Mesendoderm (in vitro differentiated cells): ENCODE data around the gene TRIM7.
"Not testable (repeated sequence)": the region's sequence is repeated elsewhere in the genome, so short reads cannot be mapped to it uniquely, and the experiment has no call there.

Source experiments
- DNase-seq: peaks from one replicate; pipeline ENCODE4 v3.0.0; 2013
- H2AK5ac ChIP-seq: 2 replicates; pipeline ENCODE4 v1.6.1; 2013; ENCODE audit warnings: low read length, inconsistent platforms
- H2BK120ac ChIP-seq: 2 replicates; pipeline ENCODE4 v1.6.1; 2013; ENCODE audit warnings: low read depth, mild to moderate bottlenecking, low read length, moderate library complexity, mixed read lengths
- H2BK15ac ChIP-seq: replicated peaks from 2 replicates; pipeline ENCODE4 v1.6.1; 2013; ENCODE audit warnings: low read depth, mild to moderate bottlenecking, moderate library complexity
- H2BK5ac ChIP-seq: 2 replicates; pipeline ENCODE4 v1.6.1; 2013; ENCODE audit warnings: low read length, inconsistent platforms
- H3K18ac ChIP-seq: 2 replicates; pipeline ENCODE4 v1.6.1; 2013; ENCODE audit warnings: mild to moderate bottlenecking, low read length, mixed read lengths
- H3K23ac ChIP-seq: one replicate; pipeline ENCODE4 v1.6.1; 2013; ENCODE audit warnings: low read length
- H3K27ac ChIP-seq: 2 replicates; pipeline ENCODE4 v1.5.1; 2013; ENCODE audit warnings: low read depth, mild to moderate bottlenecking, inconsistent platforms, low read length, moderate library complexity
- H3K27me3 ChIP-seq: 2 replicates; pipeline ENCODE4 v1.6.1; 2013; ENCODE audit warnings: low read length, control low read depth, mild to moderate bottlenecking, inconsistent platforms; ENCODE audit not compliant: insufficient read depth, poor library complexity
- H3K36me3 ChIP-seq: 2 replicates; pipeline ENCODE4 v1.6.1; 2013; ENCODE audit warnings: low read length, inconsistent platforms; ENCODE audit not compliant: control insufficient read depth, insufficient read depth
- H3K4ac ChIP-seq: one replicate; pipeline ENCODE4 v1.6.1; 2013; ENCODE audit warnings: low read depth, mild to moderate bottlenecking, low read length, moderate library complexity
- H3K4me1 ChIP-seq: 2 replicates; pipeline ENCODE4 v1.6.1; 2013; ENCODE audit warnings: low read depth, low read length, inconsistent platforms; ENCODE audit not compliant: control insufficient read depth
- H3K4me2 ChIP-seq: 2 replicates; pipeline ENCODE4 v1.6.1; 2013; ENCODE audit warnings: low read length
- H3K4me3 ChIP-seq: 2 replicates; pipeline ENCODE4 v1.5.1; 2013; ENCODE audit warnings: mild to moderate bottlenecking, low read length
- H3K56ac ChIP-seq: one replicate; pipeline ENCODE4 v1.6.1; 2013; ENCODE audit warnings: low read length
- H3K79me1 ChIP-seq: 2 replicates; pipeline ENCODE4 v1.6.1; 2013; ENCODE audit warnings: low read length, inconsistent platforms
- H3K79me2 ChIP-seq: 2 replicates; pipeline ENCODE4 v1.6.1; 2013; ENCODE audit warnings: mild to moderate bottlenecking, low read length; ENCODE audit not compliant: control insufficient read depth, insufficient read depth
- H3K9ac ChIP-seq: 2 replicates; pipeline ENCODE4 v1.6.1; 2013; ENCODE audit warnings: low read length, inconsistent platforms
- H4K5ac ChIP-seq: one replicate; pipeline ENCODE4 v1.6.1; 2013; ENCODE audit warnings: low read length
- H4K8ac ChIP-seq: one replicate; pipeline ENCODE4 v1.6.1; 2013; ENCODE audit warnings: low read depth, mild to moderate bottlenecking, control low read depth, low read length, moderate library complexity
- WGBS: extraction: QIAGEN DNeasy Blood & Tissue Kit; methylation state at CpG from one replicate; pipeline ENCODE4 v1.1.7; 2013; ENCODE audit warnings: low lambda C conversion rate, missing lambda C conversion rate; ENCODE audit not compliant: insufficient coverage; ENCODE audit errors: extremely low coverage; 5-methylcytosine and 5-hydroxymethylcytosine counted together

TRIM7 gene

DNA sequence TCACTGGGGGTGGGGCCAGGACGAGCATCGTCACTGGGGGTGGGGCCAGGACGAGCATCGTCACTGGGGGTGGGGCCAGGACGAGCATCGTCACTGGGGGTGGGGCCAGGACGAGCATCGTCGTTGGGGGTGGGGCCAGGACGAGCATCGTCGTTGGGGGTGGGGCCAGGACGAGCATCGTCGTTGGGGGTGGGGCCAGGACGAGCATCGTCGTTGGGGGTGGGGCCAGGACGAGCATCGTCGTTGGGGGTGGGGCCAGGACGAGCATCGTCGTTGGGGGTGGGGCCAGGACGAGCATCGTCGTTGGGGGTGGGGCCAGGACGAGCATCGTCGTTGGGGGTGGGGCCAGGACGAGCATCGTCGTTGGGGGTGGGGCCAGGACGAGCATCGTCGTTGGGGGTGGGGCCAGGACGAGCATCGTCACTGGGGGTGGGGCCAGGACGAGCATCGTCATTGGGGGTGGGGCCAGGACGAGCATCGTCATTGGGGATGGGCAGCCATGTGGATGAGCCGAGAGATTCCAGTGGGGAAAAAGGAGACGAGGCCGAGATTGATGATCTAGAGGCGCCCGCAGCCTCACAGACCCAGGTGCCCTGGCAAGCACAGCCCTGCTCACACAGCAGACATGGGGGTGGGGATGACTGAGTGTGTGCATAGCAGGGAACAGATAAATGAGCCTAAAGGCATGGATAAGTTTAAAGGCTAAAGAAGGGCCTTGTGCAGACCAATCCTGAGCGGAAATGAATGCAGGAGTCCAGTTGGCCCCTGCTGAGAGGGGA is 44.1 kb downstream of the TRIM7 start:
- H3K18ac ChIP-seq, H2BK120ac ChIP-seq, H4K5ac ChIP-seq, H3K27ac ChIP-seq, H3K27me3 ChIP-seq, H3K4ac ChIP-seq, H2BK15ac ChIP-seq, H3K23ac ChIP-seq, H3K36me3 ChIP-seq, H3K79me2 ChIP-seq, H4K8ac ChIP-seq, H3K4me3 ChIP-seq, H3K4me2 ChIP-seq, H3K79me1 ChIP-seq, H2BK5ac ChIP-seq, H2AK5ac ChIP-seq, H3K4me1 ChIP-seq: not testable (repeated sequence)
- DNase-seq = peak; percentile 87
- no CpG with 5 or more reads among the region's 48 CpGs for WGBS
- Histone ChIP-seq H3K9ac (peak overlapping the region; percentile 41), H3K56ac (peak overlapping the region; percentile 64)

DNA sequence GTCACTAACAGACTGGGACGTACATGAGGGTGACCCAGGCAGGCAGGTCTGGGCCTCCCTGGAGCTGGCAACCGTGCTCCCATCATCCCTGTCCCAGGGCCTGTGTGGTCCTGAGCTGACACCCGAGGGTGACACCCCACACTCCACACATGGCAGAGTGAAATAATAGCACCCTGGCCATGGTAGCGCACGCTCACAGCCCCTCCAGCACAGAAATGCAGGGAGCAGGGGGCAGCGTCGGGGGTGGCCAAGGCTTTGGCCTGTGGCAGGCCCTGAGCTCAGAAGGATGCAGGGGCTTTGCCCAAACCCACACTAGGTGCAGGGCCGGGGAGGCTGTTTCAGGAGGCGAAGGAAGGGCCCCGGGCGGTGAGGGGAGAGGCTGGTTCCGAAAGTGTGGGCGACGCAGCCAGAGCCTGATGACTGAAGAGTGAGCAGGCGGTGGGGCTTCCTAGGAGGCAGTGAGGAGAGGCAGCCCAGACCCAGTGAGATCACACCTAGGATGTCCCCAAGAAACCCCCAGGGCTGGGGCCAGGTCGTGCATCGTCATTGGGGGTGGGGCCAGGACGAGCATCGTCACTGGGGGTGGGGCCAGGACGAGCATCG is 44.7 kb downstream of the TRIM7 start:
- no peak overlapping the region for H3K4me3 ChIP-seq
- no peak overlapping the region for H2AK5ac ChIP-seq
- no peak overlapping the region for H3K27ac ChIP-seq
- no peak overlapping the region for H2BK15ac ChIP-seq
- H3K18ac ChIP-seq = no peak overlapping the region
- H3K79me1 ChIP-seq = no peaks in the 10 kb centered on the region
- no CpG with 5 or more reads among the region's 21 CpGs for WGBS
- H3K4me2 ChIP-seq = peak overlapping the region; percentile 57
- no peaks in the 10 kb centered on the region for H3K27me3 ChIP-seq
- H3K56ac ChIP-seq = peak overlapping the region; percentile 75
- no peak overlapping the region for H4K5ac ChIP-seq
- H2BK120ac ChIP-seq = no peak overlapping the region
- peak overlapping the region; percentile 74 for H3K4ac ChIP-seq
- no peaks in the 10 kb centered on the region for H3K36me3 ChIP-seq
- H3K79me2 ChIP-seq = no peaks in the 10 kb centered on the region
- no peak overlapping the region for H3K23ac ChIP-seq
- H3K4me1 ChIP-seq = no peaks in the 10 kb centered on the region
- peak overlapping the region; percentile 50 for H3K9ac ChIP-seq
- DNase-seq = peak; percentile 92
- H4K8ac ChIP-seq = no peak overlapping the region
- H2BK5ac ChIP-seq = peak overlapping the region; percentile 20

DNA sequence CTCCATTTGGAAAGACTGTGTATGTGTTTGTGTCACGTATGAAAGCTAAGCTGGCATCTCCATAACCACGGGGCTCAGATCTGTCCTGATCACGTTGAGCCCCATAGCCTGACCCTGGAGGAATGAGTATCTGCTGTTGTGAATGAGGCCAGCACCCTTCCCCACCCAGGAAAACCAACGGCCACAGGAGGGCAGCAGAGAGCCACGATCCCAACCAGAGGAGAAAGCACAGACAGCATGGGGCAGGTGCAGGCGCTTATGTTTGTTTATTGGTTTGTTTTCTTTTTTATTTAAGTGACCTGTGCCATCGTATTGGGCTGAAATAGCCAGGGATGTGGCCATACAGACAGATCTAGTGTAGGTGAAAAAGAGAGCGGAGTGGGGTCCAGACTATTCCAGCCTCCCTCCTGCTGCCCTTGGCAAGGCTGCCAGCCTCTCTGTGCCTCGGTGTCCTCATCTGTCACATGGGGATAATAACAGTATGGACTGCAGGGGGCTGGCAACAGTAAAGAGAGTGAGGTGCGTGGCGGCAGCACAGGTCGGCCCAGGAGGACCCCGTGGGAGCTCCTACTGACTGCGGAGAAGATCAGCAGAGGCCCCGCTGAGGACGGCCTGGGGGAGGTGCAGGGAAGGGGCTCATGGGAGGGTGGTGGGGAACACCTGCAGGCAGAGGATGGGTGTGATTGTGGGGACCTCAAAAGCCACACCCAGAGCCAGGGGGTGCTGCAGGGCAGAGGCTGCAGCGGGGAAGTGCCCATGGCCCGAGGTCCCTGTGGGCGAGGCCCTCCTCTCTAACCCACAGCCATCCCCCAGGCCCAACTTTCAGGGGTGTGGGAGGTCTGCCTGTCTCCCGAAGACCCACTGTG is 45.5 kb downstream of the TRIM7 start:
- Histone ChIP-seq H2BK5ac (no peak overlapping the region), H3K4me2 (no peak overlapping the region), H3K79me2 (no peaks in the 10 kb centered on the region), H4K5ac (no peak overlapping the region), H3K9ac (no peak overlapping the region), H3K36me3 (no peaks in the 10 kb centered on the region), H4K8ac (no peak overlapping the region), H3K79me1 (no peaks in the 10 kb centered on the region), H3K4ac (no peak overlapping the region), H2BK15ac (no peak overlapping the region), H3K4me1 (no peaks in the 10 kb centered on the region), H3K56ac (no peak overlapping the region), H3K23ac (no peak overlapping the region), H3K27me3 (no peaks in the 10 kb centered on the region), H2AK5ac (no peak overlapping the region), H3K27ac (no peak overlapping the region), H3K4me3 (no peak overlapping the region), H3K18ac (no peak overlapping the region), H2BK120ac (no peak overlapping the region)
- WGBS = no CpG with 5 or more reads among the region's 20 CpGs
- DNase-seq = peak; percentile 87

- Histone ChIP-seq H3K23ac (no peak overlapping the region), H3K4me3 (no peak overlapping the region), H2BK15ac (no peak overlapping the region), H2BK5ac (no peak overlapping the region), H3K4ac (no peak overlapping the region), H4K5ac (no peak overlapping the region), H3K18ac (no peak overlapping the region), H3K56ac (no peak overlapping the region), H3K27ac (no peak overlapping the region), H2BK120ac (no peak overlapping the region), H3K36me3 (no peaks in the 10 kb centered on the region), H3K79me1 (no peaks in the 10 kb centered on the region), H3K9ac (no peak overlapping the region), H3K4me1 (no peaks in the 10 kb centered on the region), H3K27me3 (no peaks in the 10 kb centered on the region), H3K4me2 (no peak overlapping the region), H3K79me2 (no peaks in the 10 kb centered on the region), H4K8ac (no peak overlapping the region), H2AK5ac (no peak overlapping the region)
- DNase-seq = no peak
- no CpG with 5 or more reads among the region's 3 CpGs for WGBS
These were observed 46.1 kb downstream of the TRIM7 start for GRCh38 chr5:181158869-181159268.

DNA sequence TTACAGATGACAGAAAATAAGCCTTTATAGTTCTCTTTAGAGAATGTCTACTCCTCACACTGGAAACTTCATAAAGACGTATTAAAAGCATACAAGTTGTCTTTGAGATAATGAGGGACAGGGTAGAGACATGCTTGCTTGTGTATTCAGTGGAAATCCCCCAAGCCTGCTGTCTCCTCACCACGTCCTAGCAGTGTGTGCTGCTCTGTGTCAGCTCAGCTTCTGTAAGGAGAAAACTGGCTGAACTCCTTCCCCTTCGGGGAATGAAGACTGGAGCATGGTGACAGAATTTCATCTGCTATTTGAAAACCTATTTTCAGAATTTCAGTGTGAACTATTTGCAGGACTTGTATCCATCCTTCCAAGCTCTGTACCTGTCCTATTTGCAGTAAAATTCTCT is 48.2 kb downstream of the TRIM7 start:
- no peaks in the 10 kb centered on the region for H3K79me1 ChIP-seq
- H3K56ac ChIP-seq = no peak overlapping the region
- DNase-seq = no peak
- H3K27me3 ChIP-seq = no peaks in the 10 kb centered on the region
- H4K8ac ChIP-seq = no peak overlapping the region
- H2AK5ac ChIP-seq = no peak overlapping the region
- no CpG with 5 or more reads among the region's 3 CpGs for WGBS
- H3K36me3 ChIP-seq = no peaks in the 10 kb centered on the region
- no peak overlapping the region for H3K23ac ChIP-seq
- no peak overlapping the region for H2BK15ac ChIP-seq
- no peak overlapping the region for H3K9ac ChIP-seq
- no peaks in the 10 kb centered on the region for H3K79me2 ChIP-seq
- no peak overlapping the region for H3K18ac ChIP-seq
- no peak overlapping the region for H3K4ac ChIP-seq
- no peak overlapping the region for H3K4me3 ChIP-seq
- H2BK120ac ChIP-seq = no peak overlapping the region
- H4K5ac ChIP-seq = no peak overlapping the region
- no peak overlapping the region for H2BK5ac ChIP-seq
- no peak overlapping the region for H3K4me2 ChIP-seq
- H3K27ac ChIP-seq = no peak overlapping the region
- no peaks in the 10 kb centered on the region for H3K4me1 ChIP-seq
